BE2C (cell line): ENCODE results near the gene RTP5.
"Not testable (repeated sequence)": the region's sequence is repeated elsewhere in the genome, so short reads cannot be mapped to it uniquely, and the experiment has no call there.

Experiments used
- DNase-seq: peaks from one replicate; pipeline ENCODE4 v3.0.0-alpha.2; 2020
- H3K27me3 ChIP-seq: fragments of 250-450 bp; sonication (Bioruptor Pico); 2 replicates; pipeline ENCODE4 v1.5.1; 2020; ENCODE audit warnings: mild to moderate bottlenecking
- H3K36me3 ChIP-seq: fragments of 250-450 bp; sonication (Bioruptor Pico); 2 replicates; pipeline ENCODE4 v1.5.1; 2020; ENCODE audit warnings: mild to moderate bottlenecking
- H3K4me1 ChIP-seq: fragments of 250-450 bp; sonication (Bioruptor Pico); 2 replicates; pipeline ENCODE4 v1.5.1; 2020
- H3K4me3 ChIP-seq: 2 replicates; pipeline ENCODE4 v1.5.1; 2011; ENCODE audit warnings: low read depth, low read length
- H3K9me3 ChIP-seq: fragments of 250-450 bp; sonication (Bioruptor Pico); 2 replicates; pipeline ENCODE4 v1.5.1; 2020
- TF ChIP-seq, protein P1 (sequence below): IDR thresholded peaks from 2 replicates; pipeline ENCODE4 v1.5.1; 2012; ENCODE audit warnings: mild to moderate bottlenecking, low read depth, low read length

Gene RTP5

GRCh38 chr2:241906826-241907570 lies 37.5 kb downstream of the RTP5 start:
- Histone ChIP-seq H3K27me3 (no peaks in the 10 kb centered on the region), H3K4me1 (no peaks in the 10 kb centered on the region), H3K36me3 (no peaks in the 10 kb centered on the region; the same call in 1 of the 2 replicates), H3K4me3 (no peak overlapping the region), H3K9me3 (no peaks in the 10 kb centered on the region; the same call in 1 of the 2 replicates)
- TF ChIP-seq, protein P1, sequence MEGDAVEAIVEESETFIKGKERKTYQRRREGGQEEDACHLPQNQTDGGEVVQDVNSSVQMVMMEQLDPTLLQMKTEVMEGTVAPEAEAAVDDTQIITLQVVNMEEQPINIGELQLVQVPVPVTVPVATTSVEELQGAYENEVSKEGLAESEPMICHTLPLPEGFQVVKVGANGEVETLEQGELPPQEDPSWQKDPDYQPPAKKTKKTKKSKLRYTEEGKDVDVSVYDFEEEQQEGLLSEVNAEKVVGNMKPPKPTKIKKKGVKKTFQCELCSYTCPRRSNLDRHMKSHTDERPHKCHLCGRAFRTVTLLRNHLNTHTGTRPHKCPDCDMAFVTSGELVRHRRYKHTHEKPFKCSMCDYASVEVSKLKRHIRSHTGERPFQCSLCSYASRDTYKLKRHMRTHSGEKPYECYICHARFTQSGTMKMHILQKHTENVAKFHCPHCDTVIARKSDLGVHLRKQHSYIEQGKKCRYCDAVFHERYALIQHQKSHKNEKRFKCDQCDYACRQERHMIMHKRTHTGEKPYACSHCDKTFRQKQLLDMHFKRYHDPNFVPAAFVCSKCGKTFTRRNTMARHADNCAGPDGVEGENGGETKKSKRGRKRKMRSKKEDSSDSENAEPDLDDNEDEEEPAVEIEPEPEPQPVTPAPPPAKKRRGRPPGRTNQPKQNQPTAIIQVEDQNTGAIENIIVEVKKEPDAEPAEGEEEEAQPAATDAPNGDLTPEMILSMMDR = no peak
- DNase-seq = no peak

DNA sequence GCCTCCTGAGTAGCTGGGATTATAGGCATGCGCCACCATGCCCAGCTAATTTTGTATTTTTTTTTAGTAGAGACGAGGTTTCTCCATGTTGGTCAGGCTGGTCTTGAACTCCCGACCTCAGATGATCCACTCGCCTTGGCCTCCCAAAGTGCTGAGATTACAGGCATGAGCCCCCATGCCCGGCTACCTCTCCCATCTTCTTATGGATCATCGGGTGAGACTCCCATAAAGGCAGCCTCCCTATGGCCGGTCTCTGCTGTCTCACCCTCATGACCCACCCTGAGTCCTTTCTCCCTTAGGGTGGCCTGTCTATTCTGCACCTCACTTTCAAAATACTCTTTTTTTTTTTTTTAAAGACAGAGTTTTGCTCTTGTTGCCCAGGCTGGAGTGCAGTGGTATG lies 38.3 kb downstream of the RTP5 start:
- H3K36me3 ChIP-seq, H3K4me1 ChIP-seq, DNase-seq: not testable (repeated sequence)

GRCh38 chr2:241908686-241909420 lies 39.3 kb downstream of the RTP5 start:
- DNase-seq = no peak
- Histone ChIP-seq H3K9me3 (no peaks in the 10 kb centered on the region), H3K27me3 (no peaks in the 10 kb centered on the region), H3K36me3 (no peaks in the 10 kb centered on the region; the same call in 1 of the 2 replicates), H3K4me1 (no peaks in the 10 kb centered on the region), H3K4me3 (no peak overlapping the region)
- TF ChIP-seq, protein P1 = no peak

More for the DNA sequence above, 38.3 kb downstream of the RTP5 start:
- H3K4me3 ChIP-seq, H3K27me3 ChIP-seq, H3K9me3 ChIP-seq: not testable (repeated sequence)

- DNase-seq = no peak
- H3K36me3 ChIP-seq = no peaks in the 10 kb centered on the region; the same call in 1 of the 2 replicates
- H3K4me1 ChIP-seq = no peaks in the 10 kb centered on the region
- H3K4me3 ChIP-seq = no peak overlapping the region
- no peaks in the 10 kb centered on the region for H3K27me3 ChIP-seq
- no peaks in the 10 kb centered on the region for H3K9me3 ChIP-seq
- TF ChIP-seq, protein P1 = no peak
Measured at GRCh38 chr2:241909769-241910168, 40.2 kb downstream of the RTP5 start.

DNA sequence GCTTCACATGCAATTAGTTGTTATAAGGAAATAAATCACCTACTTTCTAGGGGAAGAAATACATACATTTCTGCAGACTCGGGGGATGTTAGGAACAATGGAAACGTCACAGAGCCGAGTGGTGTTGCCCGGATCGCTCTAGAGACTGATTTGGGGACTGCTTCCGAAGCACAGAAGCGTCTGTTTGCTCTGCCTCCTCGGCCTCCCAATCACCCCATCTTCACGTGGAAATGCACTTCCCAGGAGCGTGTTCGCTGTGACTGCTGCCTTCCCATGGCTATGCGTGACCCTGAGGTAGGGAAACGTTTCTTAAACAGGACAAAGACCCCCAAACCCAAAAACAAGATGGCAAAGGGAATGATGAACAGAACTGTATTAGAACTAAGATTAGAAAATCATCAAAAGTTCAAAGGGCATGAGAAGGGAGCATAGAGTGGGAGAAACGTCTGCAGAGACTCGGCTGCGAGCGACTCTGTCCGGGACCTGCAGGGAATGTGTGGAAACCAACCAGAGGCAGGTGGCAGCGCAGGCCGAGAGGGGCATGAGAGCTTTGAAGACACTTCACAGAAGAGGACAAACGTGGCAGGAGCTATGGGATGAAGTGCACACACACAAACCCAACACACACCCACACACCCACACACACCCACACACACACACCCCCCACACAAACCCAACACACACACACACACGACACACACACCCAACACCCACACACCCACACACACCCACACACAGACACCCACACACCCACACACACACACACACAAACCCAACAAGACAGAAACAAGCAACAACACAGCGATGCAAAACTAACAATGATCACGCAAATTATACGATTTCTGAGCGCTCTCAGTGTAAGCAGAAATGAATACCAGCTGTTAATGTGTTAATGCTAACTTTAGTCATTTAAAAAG lies 41.3 kb downstream of the RTP5 start:
- Histone ChIP-seq H3K36me3 (no peaks in the 10 kb centered on the region; the same call in 1 of the 2 replicates), H3K27me3 (no peaks in the 10 kb centered on the region)
- TF ChIP-seq, protein P1 = no peak

GRCh38 chr2:241911551-241911950 lies 42.0 kb downstream of the RTP5 start:
- no peak for DNase-seq
- TF ChIP-seq, protein P1 = no peak
- no peaks in the 10 kb centered on the region for H3K27me3 ChIP-seq

More for the DNA sequence above, 41.3 kb downstream of the RTP5 start:
- no peak overlapping the region for H3K4me3 ChIP-seq
- no peak for DNase-seq
- H3K9me3 ChIP-seq = no peaks in the 10 kb centered on the region
- no peaks in the 10 kb centered on the region for H3K4me1 ChIP-seq

More at GRCh38 chr2:241911551-241911950, 42.0 kb downstream of the RTP5 start:
- Histone ChIP-seq H3K4me3 (no peak overlapping the region), H3K9me3 (no peaks in the 10 kb centered on the region), H3K4me1 (no peaks in the 10 kb centered on the region), H3K36me3 (no peaks in the 10 kb centered on the region; the same call in 1 of the 2 replicates)
